Measurements from ENCODE around the gene CYRIA.

DNA sequence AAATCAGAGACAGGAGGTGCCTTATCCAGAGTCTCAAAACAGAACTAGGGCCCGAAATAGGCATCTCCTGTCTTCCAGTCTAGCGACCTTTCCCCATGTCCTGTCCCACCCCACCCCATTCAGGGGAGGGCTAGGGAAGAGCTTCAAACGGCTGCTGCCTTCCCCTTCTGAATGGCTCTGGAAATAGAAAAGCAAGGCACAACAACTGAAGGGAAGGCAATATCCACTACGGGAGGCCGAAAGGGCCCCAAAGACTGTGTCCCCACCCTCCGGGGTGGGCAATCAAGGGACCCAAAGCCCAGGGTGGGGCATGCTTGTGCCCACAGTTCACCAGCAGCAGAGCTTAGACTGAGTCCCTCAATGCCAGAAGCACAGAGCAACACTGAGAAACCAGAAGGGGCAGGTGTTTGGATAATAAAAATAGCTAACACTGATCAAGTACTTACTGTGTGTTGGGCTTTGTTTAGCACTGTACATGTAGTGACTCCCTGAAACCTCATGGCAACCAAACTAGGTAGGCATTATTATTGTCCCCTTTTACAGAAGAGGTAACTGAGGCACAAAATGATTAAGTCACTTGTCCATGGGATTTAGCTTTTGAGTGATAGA is 38.5 kb downstream of the CYRIA start:
- TF ChIP-seq POLR2A (IDR thresholded peaks at IDR 0.05) (no peak), CTCF (IDR thresholded peaks at IDR 0.05) (no peak)

Data from Peyer's patch (tissue), 4 donors.